ENCODE data around the gene RHOBTB3. TPM values are rescaled to one million over a fixed set of nuclear protein-coding genes. Genes with fewer than 3 reads are reported as not detected.

RHOBTB3 gene
- polyA plus RNA-seq, 4 donors: 5.8 to 42.2 (median 12.1) TPM

DNA sequence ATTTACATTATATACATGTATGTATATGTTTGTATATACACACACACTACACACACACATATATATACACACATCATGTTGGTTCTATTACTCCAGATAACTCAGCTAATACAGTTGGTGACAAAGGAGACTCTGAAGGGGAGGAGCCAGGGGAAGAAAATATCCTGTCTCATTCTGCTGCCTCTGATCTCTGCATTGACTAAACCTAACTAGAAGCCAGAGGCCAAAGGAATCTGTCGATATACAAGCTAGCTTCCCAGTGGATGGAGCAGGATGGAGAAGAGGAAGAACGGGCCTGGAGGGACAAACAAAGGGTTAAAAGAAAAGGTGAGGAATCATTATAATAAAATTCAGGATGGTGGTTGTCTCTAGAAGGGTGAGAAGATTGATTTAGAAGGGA, 13.7 kb upstream of the RHOBTB3 start:
- H3K9me3 ChIP-seq (ENCODE audit: control insufficient read depth in 2 of 2, insufficient read depth in 1 of 2, low read depth in 1 of 2, low read length in 1 of 2): peaks cover 0 to 4% of the 10 kb centered on the region in 2 donors
- 91 to 98% (median 98%) methylated on average over 2 of the region's 2 CpGs for WGBS, 3 donors
- H3K27ac ChIP-seq (ENCODE audit: low read depth in 1 of 3, low read length in 2 of 3): no peak overlapping the region
- no peaks in the 10 kb centered on the region for H3K36me3 ChIP-seq (ENCODE audit: control insufficient read depth in 3 of 3, insufficient read depth in 2 of 3, low read depth in 1 of 3, low read length in 3 of 3)
- H3K4me1 ChIP-seq (ENCODE audit: control insufficient read depth in 3 of 3, insufficient read depth in 2 of 3, low read depth in 1 of 3, low read length in 2 of 3): peaks cover 2 to 5% (median 3%) of the 10 kb centered on the region in 3 donors
- no peaks in the 10 kb centered on the region for H3K27me3 ChIP-seq (ENCODE audit: control insufficient read depth in 3 of 3, insufficient read depth in 3 of 3, low read length in 3 of 3)
- no peak overlapping the region for H3K4me3 ChIP-seq (ENCODE audit: low read depth in 1 of 3, low read length in 3 of 3)
- FAIRE-seq (no peak), DNase-seq (no peak)

DNA sequence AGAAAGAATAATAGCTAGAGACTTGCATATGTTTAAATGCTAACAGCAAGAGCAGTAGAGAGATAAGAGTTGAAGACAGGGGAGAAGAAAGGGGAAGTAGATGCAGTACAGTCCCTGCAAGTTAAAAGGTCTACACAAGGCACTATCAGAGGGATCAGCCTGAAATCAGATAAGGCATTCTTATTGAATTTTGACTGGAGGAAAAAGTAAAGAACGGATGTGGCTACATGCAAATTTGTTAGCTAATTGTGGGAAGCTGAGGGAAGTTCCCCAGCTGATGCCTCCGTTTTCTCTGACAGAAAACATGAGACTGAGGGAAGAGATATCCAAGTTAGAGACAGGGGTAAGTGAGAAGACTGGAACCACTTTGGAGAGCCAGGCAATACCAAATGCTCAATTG, 12.9 kb upstream of the RHOBTB3 start:
- DNase-seq: no peak

DNA sequence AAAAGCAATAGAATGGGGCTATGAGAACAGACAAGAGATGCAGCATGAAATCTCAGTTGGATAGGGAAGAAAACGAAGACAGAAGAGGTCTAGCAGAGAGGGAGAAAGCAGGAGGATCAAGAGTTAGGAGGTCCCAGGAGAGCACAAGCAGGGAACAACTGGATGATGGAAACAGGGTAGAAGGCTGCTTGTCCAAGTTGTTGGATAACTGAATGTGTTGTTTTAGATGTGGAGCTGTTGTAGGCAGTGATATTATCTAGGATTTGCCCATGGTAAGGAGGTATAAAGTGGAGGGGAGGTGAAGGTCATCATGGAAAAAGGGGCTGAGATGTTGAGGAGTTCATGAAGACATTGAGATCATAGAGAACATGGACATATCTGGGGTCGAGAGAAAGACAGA, 12.4 kb upstream of the RHOBTB3 start:
- H3K27me3 ChIP-seq (ENCODE audit: control insufficient read depth in 3 of 3, insufficient read depth in 3 of 3, low read length in 3 of 3): no peaks in the 10 kb centered on the region
- WGBS, 3 donors: 83 to 93% (median 83%) methylated on average over 2 of the region's 2 CpGs
- H3K4me3 ChIP-seq (ENCODE audit: low read depth in 1 of 3, low read length in 3 of 3): no peak overlapping the region
- H3K36me3 ChIP-seq (ENCODE audit: control insufficient read depth in 3 of 3, insufficient read depth in 2 of 3, low read depth in 1 of 3, low read length in 3 of 3): no peaks in the 10 kb centered on the region
- H3K9me3 ChIP-seq (ENCODE audit: control insufficient read depth in 2 of 2, insufficient read depth in 1 of 2, low read depth in 1 of 2, low read length in 1 of 2): peaks cover 0 to 4% of the 10 kb centered on the region in 2 donors
- peaks cover 2 to 5% (median 3%) of the 10 kb centered on the region in 3 donors for H3K4me1 ChIP-seq (ENCODE audit: control insufficient read depth in 3 of 3, insufficient read depth in 2 of 3, low read depth in 1 of 3, low read length in 2 of 3)
- no peak for DNase-seq
- no peak overlapping the region for H3K27ac ChIP-seq (ENCODE audit: low read depth in 1 of 3, low read length in 2 of 3)
- FAIRE-seq: no peak

More for the DNA sequence above, 12.9 kb upstream of the RHOBTB3 start:
- Histone ChIP-seq H3K4me3 (ENCODE audit: low read depth in 1 of 3, low read length in 3 of 3) (no peak overlapping the region), H3K27ac (ENCODE audit: low read depth in 1 of 3, low read length in 2 of 3) (no peak overlapping the region), H3K36me3 (ENCODE audit: control insufficient read depth in 3 of 3, insufficient read depth in 2 of 3, low read depth in 1 of 3, low read length in 3 of 3) (no peaks in the 10 kb centered on the region), H3K9me3 (ENCODE audit: control insufficient read depth in 2 of 2, insufficient read depth in 1 of 2, low read depth in 1 of 2, low read length in 1 of 2) (peaks cover 0 to 4% of the 10 kb centered on the region in 2 donors), H3K27me3 (ENCODE audit: control insufficient read depth in 3 of 3, insufficient read depth in 3 of 3, low read length in 3 of 3) (no peaks in the 10 kb centered on the region), H3K4me1 (ENCODE audit: control insufficient read depth in 3 of 3, insufficient read depth in 2 of 3, low read depth in 1 of 3, low read length in 2 of 3) (peaks cover 2 to 5% (median 3%) of the 10 kb centered on the region in 3 donors)
- 59 to 80% (median 60%) methylated on average over 2 of the region's 2 CpGs for WGBS, 3 donors
- no peak for FAIRE-seq

DNA sequence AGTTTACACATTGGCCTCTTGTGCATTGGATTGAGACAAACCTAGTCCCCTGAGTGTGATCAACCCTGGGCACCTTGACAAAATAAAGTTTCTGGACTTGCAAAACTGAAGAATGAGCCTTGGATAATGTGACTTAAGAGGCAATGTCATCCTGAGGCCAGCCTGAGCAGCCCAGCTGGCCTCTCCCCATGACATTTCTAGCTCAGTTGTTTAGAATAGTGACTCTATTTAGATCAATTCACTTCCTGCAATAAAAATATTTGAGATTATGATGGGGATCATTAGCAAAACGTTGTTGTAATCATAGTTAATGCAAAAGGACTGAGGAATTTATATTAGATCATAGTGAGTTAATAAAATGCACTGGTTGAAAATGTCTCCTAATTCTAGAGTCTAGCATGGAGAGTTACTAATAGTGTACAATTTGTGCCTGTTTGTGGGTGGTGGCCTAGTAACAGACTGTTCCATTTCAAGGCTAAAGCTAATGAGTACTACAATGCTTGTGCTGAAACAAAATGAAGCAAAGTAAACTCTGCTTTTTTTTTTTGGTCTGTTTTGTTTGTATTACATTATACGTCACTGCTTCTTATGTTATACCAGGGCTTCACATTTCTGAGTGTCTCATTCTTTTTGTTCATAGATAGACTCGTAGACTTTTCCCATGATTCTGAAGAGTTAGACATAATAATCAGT, 10.9 kb upstream of the RHOBTB3 start:
- 48 to 49% (median 49%) methylated on average over 3 of the region's 3 CpGs for WGBS, 3 donors
- FAIRE-seq (peak; percentile 10), DNase-seq (peak; percentile 42 to 57)
- Histone ChIP-seq H3K4me1 (ENCODE audit: control insufficient read depth in 3 of 3, insufficient read depth in 2 of 3, low read depth in 1 of 3, low read length in 2 of 3) (peaks cover 2 to 5% (median 3%) of the 10 kb centered on the region in 3 donors), H3K36me3 (ENCODE audit: control insufficient read depth in 3 of 3, insufficient read depth in 2 of 3, low read depth in 1 of 3, low read length in 3 of 3) (no peaks in the 10 kb centered on the region), H3K4me3 (ENCODE audit: low read depth in 1 of 3, low read length in 3 of 3) (no peak overlapping the region), H3K27me3 (ENCODE audit: control insufficient read depth in 3 of 3, insufficient read depth in 3 of 3, low read length in 3 of 3) (no peaks in the 10 kb centered on the region), H3K9me3 (ENCODE audit: control insufficient read depth in 2 of 2, insufficient read depth in 1 of 2, low read depth in 1 of 2, low read length in 1 of 2) (peaks cover 0 to 4% of the 10 kb centered on the region in 2 donors), H3K27ac (ENCODE audit: low read depth in 1 of 3, low read length in 2 of 3) (peak overlapping the region in 1 of 3 donors; percentile 68)

DNA sequence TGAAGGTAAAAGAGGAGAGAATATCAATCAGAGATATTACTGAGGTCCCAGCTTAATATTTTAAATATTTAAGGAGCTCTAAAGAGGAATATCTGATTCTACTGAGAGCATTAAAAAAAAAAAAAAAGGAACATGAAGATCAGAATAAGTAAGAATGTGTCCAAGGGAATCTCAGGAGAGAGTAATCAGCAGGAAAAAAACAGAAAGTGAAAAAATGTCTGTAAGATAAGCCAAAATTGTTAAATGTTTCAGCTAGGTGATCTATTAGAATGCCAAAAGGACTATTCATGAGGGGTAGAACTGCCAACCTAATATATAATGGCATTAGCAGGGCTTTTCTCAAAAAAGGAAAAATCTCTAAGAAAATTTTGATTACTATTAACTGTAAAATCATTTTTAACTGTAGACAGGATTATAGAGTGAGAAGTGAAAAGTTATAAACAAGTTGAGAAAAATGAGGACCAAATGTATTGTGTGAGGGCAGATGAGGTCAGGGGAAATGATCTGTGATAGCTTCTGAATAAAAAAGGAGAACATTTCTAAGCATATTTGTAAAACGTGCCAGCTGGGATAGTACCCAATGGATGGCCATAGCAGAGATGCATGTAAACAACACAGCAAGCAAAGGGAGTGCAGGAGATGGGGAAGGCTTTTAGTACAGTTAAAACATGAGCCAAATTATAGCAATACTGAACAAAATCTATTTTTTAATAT, 9.4 kb upstream of the RHOBTB3 start:
- 62 to 81% (median 71%) methylated on average over 1 of the region's 1 CpG for WGBS, 3 donors
- FAIRE-seq: no peak
- H3K36me3 ChIP-seq (ENCODE audit: control insufficient read depth in 3 of 3, insufficient read depth in 2 of 3, low read depth in 1 of 3, low read length in 3 of 3): no peaks in the 10 kb centered on the region
- H3K9me3 ChIP-seq (ENCODE audit: control insufficient read depth in 2 of 2, insufficient read depth in 1 of 2, low read depth in 1 of 2, low read length in 1 of 2): peaks cover 0 to 4% of the 10 kb centered on the region in 2 donors
- no peaks in the 10 kb centered on the region for H3K27me3 ChIP-seq (ENCODE audit: control insufficient read depth in 3 of 3, insufficient read depth in 3 of 3, low read length in 3 of 3)
- H3K27ac ChIP-seq (ENCODE audit: low read depth in 1 of 3, low read length in 2 of 3): no peak overlapping the region
- no peak for DNase-seq
- H3K4me1 ChIP-seq (ENCODE audit: control insufficient read depth in 3 of 3, insufficient read depth in 2 of 3, low read depth in 1 of 3, low read length in 2 of 3): peaks cover 2 to 7% (median 3%) of the 10 kb centered on the region in 3 donors
- no peak overlapping the region for H3K4me3 ChIP-seq (ENCODE audit: low read depth in 1 of 3, low read length in 3 of 3)

DNA sequence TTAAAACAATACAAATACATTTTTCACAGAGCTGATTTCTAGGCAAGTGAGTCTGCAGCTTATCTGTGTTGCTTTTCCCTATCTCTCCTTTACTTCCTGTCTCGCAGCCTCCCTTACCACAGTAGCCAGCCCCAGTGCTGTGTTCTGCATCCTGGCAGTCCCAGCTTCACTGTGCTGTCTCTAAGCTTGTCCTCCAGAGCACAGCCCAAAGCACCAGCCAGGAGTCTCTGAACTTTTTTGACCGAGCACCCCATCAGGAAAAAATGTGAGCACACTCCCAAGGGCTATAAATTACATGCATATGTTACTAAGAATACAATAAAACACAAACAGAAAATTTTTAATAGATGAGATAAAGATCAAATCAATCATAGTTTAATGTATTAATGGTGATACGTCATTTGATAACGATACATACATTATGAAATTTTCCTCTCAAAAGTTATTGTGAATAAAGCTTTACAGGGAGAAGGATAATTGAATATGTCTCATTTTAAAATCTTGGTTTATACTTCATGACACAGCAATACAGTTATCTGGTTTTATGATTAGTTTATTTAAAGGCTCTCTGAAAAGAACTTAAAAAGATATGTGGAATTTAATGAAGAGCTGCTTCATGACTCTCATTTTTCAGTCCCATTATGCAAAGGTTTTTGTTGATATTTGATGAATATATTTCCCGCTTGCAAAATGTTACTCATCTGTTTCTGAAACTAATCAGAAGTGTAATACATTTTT, 7.3 kb upstream of the RHOBTB3 start:
- Histone ChIP-seq H3K9me3 (ENCODE audit: control insufficient read depth in 2 of 2, insufficient read depth in 1 of 2, low read depth in 1 of 2, low read length in 1 of 2) (no peaks in the 10 kb centered on the region), H3K27ac (ENCODE audit: low read depth in 1 of 3, low read length in 2 of 3) (no peak overlapping the region), H3K36me3 (ENCODE audit: control insufficient read depth in 3 of 3, insufficient read depth in 2 of 3, low read depth in 1 of 3, low read length in 3 of 3) (no peaks in the 10 kb centered on the region), H3K4me3 (ENCODE audit: low read depth in 1 of 3, low read length in 3 of 3) (no peak overlapping the region), H3K27me3 (ENCODE audit: control insufficient read depth in 3 of 3, insufficient read depth in 3 of 3, low read length in 3 of 3) (no peaks in the 10 kb centered on the region), H3K4me1 (ENCODE audit: control insufficient read depth in 3 of 3, insufficient read depth in 2 of 3, low read depth in 1 of 3, low read length in 2 of 3) (peaks cover 2 to 22% (median 15%) of the 10 kb centered on the region in 3 donors)
- 65 to 76% (median 67%) methylated on average over 5 of the region's 5 CpGs for WGBS, 3 donors
- DNase-seq (no peak), FAIRE-seq (no peak)

DNA sequence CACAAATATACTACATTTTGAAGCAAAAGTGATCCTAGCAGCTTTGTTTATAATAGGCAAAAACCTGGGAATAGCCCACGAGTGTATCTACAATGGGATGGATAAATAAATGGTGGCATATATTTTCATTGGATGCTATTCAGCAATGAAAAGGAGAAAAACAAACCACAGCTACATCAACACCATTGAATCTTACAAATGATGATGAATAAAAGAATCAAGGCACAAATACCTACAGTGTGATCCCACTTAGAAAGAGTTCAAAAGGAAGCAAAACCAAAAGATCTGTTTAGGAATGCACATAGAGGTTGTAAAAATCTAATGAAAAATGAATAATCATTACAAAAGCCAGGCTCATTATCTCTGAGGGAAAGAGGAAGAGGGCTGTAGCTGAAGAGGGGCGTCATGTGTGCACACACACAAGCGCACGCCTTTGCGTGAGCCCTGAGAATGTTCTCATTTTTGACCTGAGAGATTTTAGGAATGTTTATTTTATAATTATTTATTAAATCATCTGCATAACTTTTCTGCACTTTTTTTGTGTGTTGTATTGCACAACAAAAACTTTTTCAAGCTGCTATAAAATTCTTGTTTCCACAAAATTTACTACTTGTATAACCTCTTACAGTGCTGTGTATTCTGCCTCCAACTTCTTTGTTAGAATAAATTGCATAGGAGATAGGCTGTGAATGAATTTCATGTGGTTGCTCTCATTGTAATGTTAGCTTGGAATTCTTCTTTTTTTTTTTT, 5.9 kb upstream of the RHOBTB3 start:
- H3K27me3 ChIP-seq (ENCODE audit: control insufficient read depth in 3 of 3, insufficient read depth in 3 of 3, low read length in 3 of 3): no peaks in the 10 kb centered on the region
- no peaks in the 10 kb centered on the region for H3K36me3 ChIP-seq (ENCODE audit: control insufficient read depth in 3 of 3, insufficient read depth in 2 of 3, low read depth in 1 of 3, low read length in 3 of 3)
- H3K27ac ChIP-seq (ENCODE audit: low read depth in 1 of 3, low read length in 2 of 3): no peak overlapping the region
- no peak for FAIRE-seq
- DNase-seq: no peak
- 70 to 91% (median 81%) methylated on average over 5 of the region's 5 CpGs for WGBS, 3 donors
- no peaks in the 10 kb centered on the region for H3K9me3 ChIP-seq (ENCODE audit: control insufficient read depth in 2 of 2, insufficient read depth in 1 of 2, low read depth in 1 of 2, low read length in 1 of 2)
- peaks cover 0 to 28% (median 11%) of the 10 kb centered on the region in 3 donors for H3K4me1 ChIP-seq (ENCODE audit: control insufficient read depth in 3 of 3, insufficient read depth in 2 of 3, low read depth in 1 of 3, low read length in 2 of 3)
- H3K4me3 ChIP-seq (ENCODE audit: low read depth in 1 of 3, low read length in 3 of 3): no peak overlapping the region

All from small intestine (tissue), 7 donors.